ENCODE measurements around the gene KLF11. TPM values are rescaled to one million over a fixed set of nuclear protein-coding genes. Genes with fewer than 3 reads are reported as not detected.
"Not testable (repeated sequence)": the region's sequence is repeated elsewhere in the genome, so short reads cannot be mapped to it uniquely, and the experiment has no call there.

Gene KLF11
- total RNA-seq, 1 donor from 2014 or later, result 30.4 TPM

GRCh38 chr2:10012963-10013461, 30.3 kb upstream of the KLF11 start:
- no peaks in the 10 kb centered on the region for H3K27me3 ChIP-seq
- H3K4me1 ChIP-seq, result peaks cover 20% of the 10 kb centered on the region
- H3K9me3 ChIP-seq, result no peaks in the 10 kb centered on the region
- H3K4me3 ChIP-seq, result no peak overlapping the region
- no peaks in the 10 kb centered on the region for H3K36me3 ChIP-seq
- no peak for DNase-seq (ENCODE audit: extremely low spot score in 2 of 2)
- TF ChIP-seq POLR2A (IDR thresholded peaks at IDR 0.05) (no peak), CTCF (IDR thresholded peaks at IDR 0.05) (no peak)
- no peak overlapping the region for H3K27ac ChIP-seq
- intact Hi-C loops (cut with DNase I), result no loop called here

DNA sequence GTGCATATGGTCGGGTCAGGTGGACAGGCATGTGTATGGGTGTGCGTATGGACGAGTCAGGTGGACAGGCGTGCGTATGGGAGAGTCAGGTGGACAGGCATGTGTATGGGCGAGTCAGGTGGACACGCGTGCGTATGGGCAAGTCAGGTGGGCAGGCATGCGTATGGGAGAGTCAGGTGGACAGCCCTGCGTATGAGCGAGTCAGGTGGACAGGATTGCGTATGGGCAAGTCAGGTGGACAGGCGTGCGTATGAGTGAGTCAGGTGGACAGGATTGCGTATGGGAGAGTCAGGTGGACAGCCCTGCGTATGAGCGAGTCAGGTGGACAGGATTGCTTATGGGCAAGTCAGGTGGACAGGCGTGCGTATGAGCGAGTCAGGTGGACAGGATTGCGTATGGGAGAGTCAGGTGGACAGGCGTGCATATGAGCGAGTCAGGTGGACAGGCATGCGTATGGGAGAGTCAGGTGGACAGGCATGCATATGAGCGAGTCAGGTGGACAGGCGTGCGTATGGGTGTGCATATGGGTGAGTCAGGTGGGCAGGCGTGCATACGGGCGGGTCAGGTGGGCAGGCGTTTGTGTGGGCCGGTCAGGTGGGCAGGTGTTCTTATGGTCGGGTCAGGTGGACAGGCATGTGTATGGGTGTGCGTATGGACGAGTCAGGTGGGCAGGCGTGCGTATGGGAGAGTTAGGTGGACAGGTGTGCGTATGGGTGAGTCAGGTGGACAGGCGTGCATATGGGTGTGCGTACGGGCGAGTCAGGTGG, 29.5 kb upstream of the KLF11 start:
- H3K27me3 ChIP-seq; intact Hi-C loops (cut with DNase I); DNase-seq (ENCODE audit: extremely low spot score in 2 of 2); H3K4me3 ChIP-seq; H3K9me3 ChIP-seq; H3K36me3 ChIP-seq; H3K27ac ChIP-seq: not testable (repeated sequence)
- peaks cover 16% of the 10 kb centered on the region for H3K4me1 ChIP-seq

DNA sequence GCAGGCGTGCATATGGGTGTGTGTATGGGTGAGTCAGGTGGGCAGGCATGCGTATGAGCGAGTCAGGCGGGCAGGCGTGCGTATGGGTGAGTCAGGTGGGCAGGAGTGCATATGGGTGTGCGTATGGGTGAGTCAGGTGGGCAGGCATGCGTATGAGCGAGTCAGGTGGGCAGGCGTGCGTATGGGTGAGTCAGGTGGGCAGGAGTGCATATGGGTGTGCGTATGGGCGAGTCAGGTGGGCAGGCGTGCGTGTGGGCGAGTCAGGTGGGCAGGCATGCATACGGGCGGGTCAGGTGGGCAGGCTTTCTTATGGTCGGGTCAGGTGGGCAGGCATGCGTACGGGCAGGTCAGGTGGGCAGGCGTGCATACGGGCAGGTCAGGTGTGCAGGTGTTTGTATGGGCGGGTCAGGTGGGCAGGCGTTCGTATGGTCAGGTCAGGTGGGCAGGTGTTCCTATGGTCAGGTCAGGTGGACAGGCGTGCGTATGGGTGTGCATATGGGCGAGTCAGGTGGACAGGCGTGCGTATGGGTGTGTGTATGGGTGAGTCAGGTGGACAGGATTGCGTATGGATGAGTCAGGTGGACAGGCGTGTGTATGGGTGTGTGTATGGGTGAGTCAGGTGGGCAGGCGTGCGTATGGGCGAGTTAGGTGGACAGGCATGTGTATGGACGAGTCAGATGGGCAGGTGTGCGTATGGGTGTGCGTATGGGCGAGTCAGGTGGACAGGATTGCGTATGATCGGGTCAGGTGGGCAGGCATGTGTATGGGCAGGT, 28.7 kb upstream of the KLF11 start:
- H3K4me3 ChIP-seq, result no peak overlapping the region
- TF ChIP-seq CTCF (IDR thresholded peaks at IDR 0.05), result no peak
- no peak for TF ChIP-seq POLR2A (IDR thresholded peaks at IDR 0.05)
- TF ChIP-seq POLR2AphosphoS5 (IDR thresholded peaks at IDR 0.05; ENCODE audit: insufficient read depth in 1 of 2, low read depth in 1 of 2), result no peak
- no peak for DNase-seq (ENCODE audit: extremely low spot score in 2 of 2)
- no peaks in the 10 kb centered on the region for H3K27me3 ChIP-seq
- intact Hi-C loops (cut with DNase I), result no loop called here
- H3K4me1 ChIP-seq, result peaks cover 10% of the 10 kb centered on the region
- no peaks in the 10 kb centered on the region for H3K36me3 ChIP-seq
- H3K9me3 ChIP-seq, result no peaks in the 10 kb centered on the region
- H3K27ac ChIP-seq, result no peak overlapping the region

DNA sequence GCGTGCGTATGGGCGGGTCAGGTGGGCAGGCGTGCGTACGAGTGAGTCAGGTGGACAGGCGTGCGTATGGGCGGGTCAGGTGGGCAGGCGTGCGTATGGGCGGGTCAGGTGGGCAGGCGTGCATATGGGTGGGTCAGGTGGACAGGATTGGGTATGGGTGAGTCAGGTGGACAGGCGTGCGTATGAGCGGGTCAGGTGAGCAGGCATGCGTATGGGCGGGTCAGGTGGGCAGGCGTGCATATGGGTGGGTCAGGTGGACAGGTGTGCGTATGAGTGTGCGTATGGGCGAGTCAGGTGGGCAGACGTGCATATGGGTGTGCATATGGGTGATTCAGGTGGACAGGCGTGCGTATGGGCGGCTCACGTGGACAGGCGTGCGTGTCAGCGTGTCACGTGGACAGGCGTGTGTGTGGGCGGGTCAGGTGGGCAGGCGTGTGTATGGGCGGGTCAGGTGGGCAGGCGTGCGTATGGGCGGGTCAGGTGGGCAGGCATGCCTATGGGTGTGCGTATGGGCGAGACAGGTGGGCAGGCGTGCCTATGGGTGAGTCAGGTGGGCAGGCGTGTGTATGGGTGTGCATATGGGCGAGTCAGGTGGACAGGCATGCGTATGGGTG, 27.9 kb upstream of the KLF11 start:
- H3K4me3 ChIP-seq; intact Hi-C loops (cut with DNase I); H3K36me3 ChIP-seq; H3K27me3 ChIP-seq; H3K27ac ChIP-seq; DNase-seq (ENCODE audit: extremely low spot score in 2 of 2); H3K9me3 ChIP-seq; H3K4me1 ChIP-seq: not testable (repeated sequence)

DNA sequence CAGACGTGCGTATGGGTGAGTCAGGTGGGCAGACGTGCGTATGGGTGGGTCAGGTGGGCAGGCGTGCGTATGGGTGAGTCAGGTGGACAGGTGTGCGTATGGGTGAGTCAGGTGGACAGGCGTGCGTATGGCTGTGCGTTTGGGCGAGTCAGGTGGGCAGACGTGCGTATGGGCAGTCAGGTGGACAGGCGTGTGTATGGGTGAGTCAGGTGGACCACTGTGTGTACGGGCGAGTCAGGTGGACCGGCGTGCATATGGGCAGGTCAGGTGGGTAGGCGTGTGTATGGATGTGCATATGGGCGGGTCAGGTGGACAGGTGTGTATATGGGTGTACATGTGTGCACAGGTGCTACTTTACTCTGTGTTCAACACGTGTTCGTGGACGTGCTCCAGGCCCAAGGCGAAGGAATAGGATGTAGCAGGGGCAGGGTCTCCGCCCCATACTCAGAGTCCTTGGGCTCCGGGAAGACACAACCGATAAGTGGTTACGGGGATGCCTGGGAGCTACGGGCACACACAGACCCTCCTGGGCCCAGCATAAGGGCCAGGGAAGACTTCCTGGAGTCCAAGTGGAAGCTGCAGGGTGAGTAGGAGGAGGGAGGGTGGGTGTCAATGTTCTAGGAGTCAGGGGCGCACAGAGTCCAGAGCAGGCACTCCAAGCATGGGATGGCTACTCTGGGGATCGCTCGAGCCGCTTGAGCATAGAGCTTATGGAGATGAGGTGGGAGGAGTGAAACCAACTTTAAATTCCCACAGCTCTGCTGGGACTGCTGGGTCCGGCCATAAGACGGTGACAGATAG, 27.1 kb upstream of the KLF11 start:
- Histone ChIP-seq H3K36me3 (no peaks in the 10 kb centered on the region), H3K27me3 (no peaks in the 10 kb centered on the region), H3K27ac (no peak overlapping the region), H3K4me3 (no peak overlapping the region), H3K4me1 (no peaks in the 10 kb centered on the region), H3K9me3 (no peaks in the 10 kb centered on the region)
- no peak for TF ChIP-seq POLR2AphosphoS5 (IDR thresholded peaks at IDR 0.05; ENCODE audit: insufficient read depth in 1 of 2, low read depth in 1 of 2)
- TF ChIP-seq CTCF (IDR thresholded peaks at IDR 0.05), result no peak
- no peak for TF ChIP-seq POLR2A (IDR thresholded peaks at IDR 0.05)
- DNase-seq (ENCODE audit: extremely low spot score in 2 of 2), result no peak
- intact Hi-C loops (cut with DNase I), result no loop called here

All from vagina (tissue), 2 donors.